Naive thymus-derived CD4-positive, alpha-beta T cell (primary cell): ENCODE data around the gene PTPRJ. TPM values are rescaled to one million over a fixed set of nuclear protein-coding genes. Genes with fewer than 3 reads are reported as not detected.

ENCODE experiments used
- ATAC-seq: fragments of 150-1000 bp; cut with Tn5 transposase; 2 replicates; pipeline ENCODE4 v1.10.0; 2021; ENCODE audit warnings: mild to moderate bottlenecking, moderate library complexity
- CTCF ChIA-PET: fragments of 350-600 bp; sonication (Branson Sonifier 250); formaldehyde crosslinking; loops from one replicate; lab custom pipeline; 2021; ENCODE audit warnings: antibody characterized with exemption; lab: Charles Lee
- POLR2A ChIA-PET: fragments of 350-600 bp; sonication (Branson Sonifier 250); formaldehyde crosslinking; loops from one replicate; lab custom pipeline; 2021; ENCODE audit warnings: antibody characterized with exemption, inconsistent platforms; lab: Charles Lee
- DNase-seq, 9 donors: peaks; one replicate each; pipeline versions ENCODE4 v3.0.0 to v3.0.0-alpha.2; 2020 to 2022; ENCODE audit warnings: mixed read lengths in 1 of 9
- H3K27ac ChIP-seq: one replicate; pipeline ENCODE4 v1.7.0; 2013; ENCODE audit warnings: mild to moderate bottlenecking, low read depth, low read length, moderate library complexity
- H3K27me3 ChIP-seq, 2 donors: one replicate each; pipeline ENCODE4 v1.7.0; 2013; ENCODE audit warnings: low read length in 2 of 2, mild to moderate bottlenecking in 2 of 2, moderate library complexity in 2 of 2; ENCODE audit not compliant: control insufficient read depth in 2 of 2, insufficient read depth in 2 of 2
- H3K36me3 ChIP-seq, 3 experiments: 1 replicate in 2 of 3; 2 replicates in 1 of 3; pipeline ENCODE4 v1.7.0; 2013; ENCODE audit warnings: low read length in 3 of 3, mild to moderate bottlenecking in 3 of 3, moderate library complexity in 1 of 3; ENCODE audit not compliant: insufficient read depth in 3 of 3, control insufficient read depth in 2 of 3
- H3K4me1 ChIP-seq, 2 donors: one replicate each; pipeline ENCODE4 v1.7.0; 2013; ENCODE audit warnings: low read length in 2 of 2, mild to moderate bottlenecking in 2 of 2, moderate library complexity in 1 of 2; ENCODE audit not compliant: control insufficient read depth in 2 of 2, insufficient read depth in 2 of 2
- H3K4me3 ChIP-seq: 2 replicates; pipeline ENCODE4 v1.7.0; 2013; ENCODE audit warnings: mild to moderate bottlenecking, low read length
- H3K9me3 ChIP-seq, 3 experiments: 1 replicate in 2 of 3; 2 replicates in 1 of 3; pipeline ENCODE4 v1.7.0; 2013; ENCODE audit warnings: low read length in 3 of 3; ENCODE audit not compliant: control insufficient read depth in 2 of 3
- H3K27ac Mint-ChIP-seq, 9 donors: one replicate each; pipeline ENCODE4 v1.8.0; 2020 to 2022; ENCODE audit warnings: mixed read lengths in 9 of 9, mild to moderate bottlenecking in 8 of 9, moderate library complexity in 5 of 9, inconsistent platforms in 2 of 9
- H3K27me3 Mint-ChIP-seq, 5 donors: one replicate each; pipeline ENCODE4 v1.8.0; 2021 to 2022; ENCODE audit warnings: mixed read lengths in 5 of 5, mild to moderate bottlenecking in 1 of 5
- H3K36me3 Mint-ChIP-seq, 5 donors: one replicate each; pipeline ENCODE4 v1.8.0; 2020 to 2022; ENCODE audit warnings: mixed read lengths in 5 of 5, mild to moderate bottlenecking in 3 of 5, inconsistent platforms in 1 of 5
- H3K4me1 Mint-ChIP-seq, 7 donors: one replicate each; pipeline ENCODE4 v1.8.0; 2020 to 2022; ENCODE audit warnings: mixed read lengths in 7 of 7, mild to moderate bottlenecking in 3 of 7, inconsistent platforms in 1 of 7
- H3K4me3 Mint-ChIP-seq, 10 donors: one replicate each; pipeline ENCODE4 v1.8.0; 2020 to 2022; ENCODE audit warnings: mild to moderate bottlenecking in 10 of 10, mixed read lengths in 10 of 10, moderate library complexity in 6 of 10, inconsistent platforms in 2 of 10
- H3K9me3 Mint-ChIP-seq, 11 donors: one replicate each; pipeline ENCODE4 v1.8.0; 2020 to 2022; ENCODE audit warnings: mixed read lengths in 11 of 11, mild to moderate bottlenecking in 4 of 11, inconsistent platforms in 1 of 11, moderate library complexity in 1 of 11
- intact Hi-C, 2 donors: fragments of 100-400 bp; cut with micrococcal nuclease; formaldehyde crosslinking; loops; one replicate each; pipeline ENCODE4 v1.15.1; 2023
- polyA plus RNA-seq, 2 donors: library from polyadenylated mRNA; unstranded; fragments of 300-500 nt; fragmentation: Illumina TruSeq; gene quantifications; one replicate each; pipeline ENCODE4 v1.2.3, GENCODE V29; 2021
- total RNA-seq, 6 experiments: library from RNA in 5 of 6; stranded (reverse) in 5 of 6; gene quantifications; 1 replicate in 5 of 6; 2 replicates in 1 of 6; pipeline ENCODE4 v1.2.3 and lab custom pipeline; 2021 to 2026

PTPRJ gene
- total and polyA plus RNA-seq, 7 experiments from 2014 or later = 7.0 to 82.3 (median 46.7) TPM

- peak overlapping the region; percentile 56 for H3K27ac ChIP-seq
- peak overlapping the region; percentile 29 to 93 (median 79) for H3K27ac Mint-ChIP-seq
- ChIA-PET POLR2A (interaction anchor here (0.7 to 1.8 kb wide), 2 partner anchors 10 to 116 kb away, joined by 4 to 9 read pairs; no protein-coding TSS in a partner anchor), CTCF (interaction anchor here (2.1 kb wide), 1 partner anchor 118 kb away, joined by 6 read pairs; no protein-coding TSS in a partner anchor)
- no peaks in the 10 kb centered on the region for H3K9me3 ChIP-seq
- peak overlapping the region; percentile 24 to 83 (median 72) for H3K4me3 Mint-ChIP-seq
- intact Hi-C loops = loop anchor here in 1 of 2 donors (1.0 kb wide), 1 partner anchor 10 kb away; no protein-coding TSS in a partner anchor
- ATAC-seq (no peak), DNase-seq (no peak)
- peak overlapping the region; percentile 28 for H3K4me3 ChIP-seq
- H3K36me3 Mint-ChIP-seq = peaks cover 0 to 20% (median 0%) of the 10 kb centered on the region in 5 donors
- H3K27me3 Mint-ChIP-seq = no peaks in the 10 kb centered on the region
- H3K9me3 Mint-ChIP-seq = no peaks in the 10 kb centered on the region
- H3K4me1 Mint-ChIP-seq = peaks cover 11 to 73% (median 62%) of the 10 kb centered on the region in 7 donors
- no peaks in the 10 kb centered on the region for H3K27me3 ChIP-seq
- peaks cover 6 to 12% of the 10 kb centered on the region in 2 donors for H3K4me1 ChIP-seq
- H3K36me3 ChIP-seq = no peaks in the 10 kb centered on the region
Measured at GRCh38 chr11:47991266-47991830, 11.0 kb downstream of the PTPRJ start.

GRCh38 chr11:47991894-47992293 is 11.5 kb downstream of the PTPRJ start:
- Mint-ChIP-seq H3K27ac (peak overlapping the region in 7 of 9 donors; percentile 29 to 93 (median 79)), H3K36me3 (peaks cover 0 to 19% (median 0%) of the 10 kb centered on the region in 5 donors), H3K9me3 (no peaks in the 10 kb centered on the region), H3K4me1 (peaks cover 17 to 73% (median 62%) of the 10 kb centered on the region in 7 donors), H3K27me3 (no peaks in the 10 kb centered on the region), H3K4me3 (peak overlapping the region in 8 of 10 donors; percentile 55 to 83 (median 72))
- ATAC-seq (no peak), DNase-seq (no peak)
- ChIA-PET CTCF (interaction anchor here (2.1 kb wide), 1 partner anchor 117 kb away, joined by 6 read pairs; no protein-coding TSS in a partner anchor), POLR2A (interaction anchor here (1.8 kb wide), 1 partner anchor 9 kb away, joined by 9 read pairs; no protein-coding TSS in a partner anchor)
- intact Hi-C loops = loop anchor here in 1 of 2 donors (1.0 kb wide), 1 partner anchor 9 kb away; no protein-coding TSS in a partner anchor
- Histone ChIP-seq H3K4me1 (peaks cover 6 to 17% of the 10 kb centered on the region in 2 donors), H3K27ac (no peak overlapping the region), H3K9me3 (no peaks in the 10 kb centered on the region), H3K4me3 (no peak overlapping the region), H3K36me3 (no peaks in the 10 kb centered on the region), H3K27me3 (no peaks in the 10 kb centered on the region)

GRCh38 chr11:47992959-47993820 is 12.8 kb downstream of the PTPRJ start:
- Histone ChIP-seq H3K27ac (no peak overlapping the region), H3K36me3 (no peaks in the 10 kb centered on the region), H3K27me3 (no peaks in the 10 kb centered on the region), H3K9me3 (no peaks in the 10 kb centered on the region), H3K4me3 (no peak overlapping the region), H3K4me1 (peaks cover 6 to 22% of the 10 kb centered on the region in 2 donors)
- Mint-ChIP-seq H3K27me3 (no peaks in the 10 kb centered on the region), H3K36me3 (peaks cover 0 to 19% (median 0%) of the 10 kb centered on the region in 5 donors), H3K27ac (peak overlapping the region in 4 of 9 donors; percentile 19 to 85 (median 28)), H3K4me3 (peak overlapping the region in 1 of 10 donors; percentile 29), H3K4me1 (peaks cover 13 to 73% (median 64%) of the 10 kb centered on the region in 7 donors), H3K9me3 (no peaks in the 10 kb centered on the region)
- DNase-seq (no peak), ATAC-seq (peak; percentile 56)
- intact Hi-C loops = no loop called here
- CTCF ChIA-PET = interaction anchor here (1.2 to 2.1 kb wide), 2 partner anchors 63 to 116 kb away, joined by 3 to 6 read pairs; no protein-coding TSS in a partner anchor
- POLR2A ChIA-PET = interaction anchor here (1.0 to 2.7 kb wide), 6 partner anchors 8 to 40 kb away, joined by 3 to 9 read pairs (median 4); no protein-coding TSS in a partner anchor

GRCh38 chr11:47994417-47994816 is 14.1 kb downstream of the PTPRJ start:
- peaks cover 24 to 80% (median 70%) of the 10 kb centered on the region in 7 donors for H3K4me1 Mint-ChIP-seq
- H3K27ac Mint-ChIP-seq = peak overlapping the region in 2 of 9 donors; percentile 20 to 61
- peaks cover 0 to 20% (median 0%) of the 10 kb centered on the region in 5 donors for H3K36me3 Mint-ChIP-seq

GRCh38 chr11:47995360-47995769 is 15.0 kb downstream of the PTPRJ start:
- no peak for DNase-seq
- no peak overlapping the region for H3K27ac ChIP-seq
- Mint-ChIP-seq H3K27me3 (no peaks in the 10 kb centered on the region), H3K9me3 (no peaks in the 10 kb centered on the region), H3K4me3 (no peak overlapping the region), H3K4me1 (peaks cover 31 to 80% (median 70%) of the 10 kb centered on the region in 7 donors), H3K27ac (peak overlapping the region in 3 of 9 donors; percentile 26 to 61 (median 38)), H3K36me3 (peaks cover 0 to 17% (median 0%) of the 10 kb centered on the region in 5 donors)
- no peaks in the 10 kb centered on the region for H3K36me3 ChIP-seq
- POLR2A ChIA-PET = interaction anchor here (1.2 to 2.7 kb wide), 3 partner anchors 12 to 37 kb away, joined by 6 to 9 read pairs (median 6); no protein-coding TSS in a partner anchor
- no peaks in the 10 kb centered on the region for H3K9me3 ChIP-seq
- no peak for ATAC-seq
- intact Hi-C loops = no loop called here
- no peaks in the 10 kb centered on the region for H3K27me3 ChIP-seq
- H3K4me1 ChIP-seq = peaks cover 27 to 44% of the 10 kb centered on the region in 2 donors
- CTCF ChIA-PET = interaction anchor here (1.2 kb wide), 1 partner anchor 21 kb away, joined by 3 read pairs; no protein-coding TSS in a partner anchor
- no peak overlapping the region for H3K4me3 ChIP-seq

More at GRCh38 chr11:47994417-47994816, 14.1 kb downstream of the PTPRJ start:
- DNase-seq = no peak
- POLR2A ChIA-PET = interaction anchor here (0.6 to 2.7 kb wide), 5 partner anchors 11 to 61 kb away, joined by 3 to 9 read pairs (median 6); no protein-coding TSS in a partner anchor
- Histone ChIP-seq H3K27me3 (no peaks in the 10 kb centered on the region), H3K9me3 (no peaks in the 10 kb centered on the region), H3K36me3 (no peaks in the 10 kb centered on the region), H3K4me3 (no peak overlapping the region), H3K27ac (no peak overlapping the region), H3K4me1 (peaks cover 17 to 35% of the 10 kb centered on the region in 2 donors)
- Mint-ChIP-seq H3K9me3 (no peaks in the 10 kb centered on the region), H3K27me3 (no peaks in the 10 kb centered on the region), H3K4me3 (no peak overlapping the region)
- CTCF ChIA-PET = interaction anchor here (1.2 kb wide), 1 partner anchor 22 kb away, joined by 3 read pairs; no protein-coding TSS in a partner anchor
- intact Hi-C loops = no loop called here
- no peak for ATAC-seq
